ES-I3 (cell line): ENCODE data around the gene SLAMF9.

Experiments used
- H3K36me3 ChIP-seq: 2 replicates; pipeline ENCODE4 v1.6.1; 2013; ENCODE audit warnings: mild to moderate bottlenecking, low read length, control low read depth, moderate library complexity; ENCODE audit not compliant: insufficient read depth
- H3K4me1 ChIP-seq: 2 replicates; pipeline ENCODE4 v1.6.1; 2013; ENCODE audit warnings: mild to moderate bottlenecking, control low read depth, low read length; ENCODE audit not compliant: insufficient read depth
- H3K9ac ChIP-seq: 2 replicates; pipeline ENCODE4 v1.6.1; 2013; ENCODE audit warnings: low read depth, mild to moderate bottlenecking, low read length, moderate library complexity
- H3K9me3 ChIP-seq: 2 replicates; pipeline ENCODE4 v1.6.1; 2013; ENCODE audit warnings: mild to moderate bottlenecking, low read length, moderate library complexity; ENCODE audit not compliant: control insufficient read depth, insufficient read depth

The SLAMF9 gene

GRCh38 chr1:159920651-159921050 is 33.4 kb downstream of the SLAMF9 start:
- H3K9me3 ChIP-seq: no peaks in the 10 kb centered on the region

GRCh38 chr1:159920202-159920601 is 33.8 kb downstream of the SLAMF9 start:
- no peaks in the 10 kb centered on the region for H3K36me3 ChIP-seq
- H3K4me1 ChIP-seq: peaks cover 43% of the 10 kb centered on the region

More at GRCh38 chr1:159920651-159921050, 33.4 kb downstream of the SLAMF9 start:
- Histone ChIP-seq H3K36me3 (no peaks in the 10 kb centered on the region), H3K9ac (no peak overlapping the region), H3K4me1 (peaks cover 38% of the 10 kb centered on the region)

GRCh38 chr1:159919236-159919865 is 34.7 kb downstream of the SLAMF9 start:
- Histone ChIP-seq H3K36me3 (no peaks in the 10 kb centered on the region), H3K9me3 (no peaks in the 10 kb centered on the region), H3K4me1 (peaks cover 47% of the 10 kb centered on the region), H3K9ac (no peak overlapping the region)

More at GRCh38 chr1:159920202-159920601, 33.8 kb downstream of the SLAMF9 start:
- Histone ChIP-seq H3K9ac (no peak overlapping the region), H3K9me3 (no peaks in the 10 kb centered on the region)

GRCh38 chr1:159918352-159919200 is 35.5 kb downstream of the SLAMF9 start:
- Histone ChIP-seq H3K4me1 (peaks cover 49% of the 10 kb centered on the region), H3K9me3 (no peaks in the 10 kb centered on the region), H3K9ac (no peak overlapping the region), H3K36me3 (no peaks in the 10 kb centered on the region)

GRCh38 chr1:159917533-159918351 is 36.3 kb downstream of the SLAMF9 start:
- H3K9me3 ChIP-seq: no peaks in the 10 kb centered on the region
- no peak overlapping the region for H3K9ac ChIP-seq
- no peaks in the 10 kb centered on the region for H3K36me3 ChIP-seq
- H3K4me1 ChIP-seq: peaks cover 46% of the 10 kb centered on the region

- Histone ChIP-seq H3K36me3 (no peaks in the 10 kb centered on the region), H3K9me3 (no peaks in the 10 kb centered on the region), H3K9ac (no peak overlapping the region), H3K4me1 (peaks cover 38% of the 10 kb centered on the region)
These were observed 37.6 kb downstream of the SLAMF9 start for GRCh38 chr1:159916242-159917051.

GRCh38 chr1:159915571-159916241 is 38.3 kb downstream of the SLAMF9 start:
- Histone ChIP-seq H3K9ac (no peak overlapping the region), H3K9me3 (no peaks in the 10 kb centered on the region), H3K36me3 (no peaks in the 10 kb centered on the region), H3K4me1 (peaks cover 46% of the 10 kb centered on the region)

- Histone ChIP-seq H3K9me3 (no peaks in the 10 kb centered on the region), H3K4me1 (peaks cover 55% of the 10 kb centered on the region)
These were observed 39.6 kb downstream of the SLAMF9 start for GRCh38 chr1:159914252-159915018.

GRCh38 chr1:159913451-159914192 is 40.4 kb downstream of the SLAMF9 start:
- Histone ChIP-seq H3K9ac (no peak overlapping the region), H3K36me3 (no peaks in the 10 kb centered on the region), H3K9me3 (no peaks in the 10 kb centered on the region), H3K4me1 (peaks cover 60% of the 10 kb centered on the region)

More at GRCh38 chr1:159914252-159915018, 39.6 kb downstream of the SLAMF9 start:
- Histone ChIP-seq H3K9ac (no peak overlapping the region), H3K36me3 (no peaks in the 10 kb centered on the region)

GRCh38 chr1:159911326-159912070 is 42.5 kb downstream of the SLAMF9 start:
- H3K9me3 ChIP-seq: no peaks in the 10 kb centered on the region
- peaks cover 54% of the 10 kb centered on the region for H3K4me1 ChIP-seq
- H3K36me3 ChIP-seq: no peaks in the 10 kb centered on the region
- no peak overlapping the region for H3K9ac ChIP-seq

- Histone ChIP-seq H3K36me3 (no peaks in the 10 kb centered on the region), H3K4me1 (peaks cover 28% of the 10 kb centered on the region), H3K9me3 (no peaks in the 10 kb centered on the region), H3K9ac (no peak overlapping the region)
These were observed 45.8 kb downstream of the SLAMF9 start for GRCh38 chr1:159908031-159908940.
